ENCODE data around the gene LMBR1L.
"Not testable (repeated sequence)": the region's sequence is repeated elsewhere in the genome, so short reads cannot be mapped to it uniquely, and the experiment has no call there.

The LMBR1L gene

GRCh38 chr12:49079793-49080192 lies 30.9 kb downstream of the LMBR1L start:
- no peak for DNase-seq

GRCh38 chr12:49070971-49071370 lies 39.7 kb downstream of the LMBR1L start:
- no peak for DNase-seq

- peak; percentile 99 for DNase-seq
Observed at GRCh38 chr12:49069507-49070346, 40.9 kb downstream of the LMBR1L start, which contains the start of gene RHEBL1. Gene RHEBL1 (minus strand): TSS chr12:49069979. CDS start chr12:49069785, 194 bp downstream.

- no peak for DNase-seq
Observed at GRCh38 chr12:49068879-49069506, 41.7 kb downstream of the LMBR1L start.

- DNase-seq, result no peak
Observed at GRCh38 chr12:49066120-49066519, 44.5 kb downstream of the LMBR1L start.

DNA sequence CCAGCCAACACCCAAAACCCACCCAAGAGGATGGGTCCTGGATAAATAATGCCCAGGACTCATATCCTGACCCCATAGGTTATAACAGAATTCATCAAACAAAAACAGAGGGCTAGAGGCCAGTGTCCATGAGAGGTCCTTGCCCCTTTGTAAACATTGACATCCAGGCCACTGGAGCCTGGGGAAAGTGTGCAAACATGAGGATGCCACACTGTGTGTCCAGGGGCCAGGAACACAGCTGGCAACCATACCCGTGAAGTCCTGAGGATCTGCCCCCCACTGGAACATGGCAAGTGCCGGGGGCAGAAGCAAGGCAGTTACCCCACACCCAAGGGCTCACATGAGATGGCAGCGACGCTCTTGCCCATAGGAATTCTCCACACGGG lies 45.9 kb downstream of the LMBR1L start:
- no peak for DNase-seq

DNA sequence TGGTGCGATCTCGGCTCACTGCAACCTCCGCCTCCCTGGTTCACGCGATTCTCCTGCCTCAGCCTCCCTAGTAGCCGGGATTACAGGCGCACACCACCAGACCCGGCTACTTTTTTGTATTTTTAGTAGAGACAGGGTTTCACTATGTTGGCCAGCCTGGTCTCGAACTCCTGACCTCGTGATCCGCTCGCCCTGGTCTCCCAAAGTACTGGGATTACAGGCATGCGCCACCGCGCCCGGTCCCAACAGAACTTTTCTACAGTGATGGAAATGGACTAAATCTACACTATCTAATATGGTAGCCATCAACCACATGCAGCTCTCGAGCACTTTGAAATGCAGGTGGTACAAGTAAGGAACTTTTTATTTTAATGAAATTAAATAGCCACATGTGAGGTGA lies 48.7 kb downstream of the LMBR1L start:
- DNase-seq, result not testable (repeated sequence)

DNA sequence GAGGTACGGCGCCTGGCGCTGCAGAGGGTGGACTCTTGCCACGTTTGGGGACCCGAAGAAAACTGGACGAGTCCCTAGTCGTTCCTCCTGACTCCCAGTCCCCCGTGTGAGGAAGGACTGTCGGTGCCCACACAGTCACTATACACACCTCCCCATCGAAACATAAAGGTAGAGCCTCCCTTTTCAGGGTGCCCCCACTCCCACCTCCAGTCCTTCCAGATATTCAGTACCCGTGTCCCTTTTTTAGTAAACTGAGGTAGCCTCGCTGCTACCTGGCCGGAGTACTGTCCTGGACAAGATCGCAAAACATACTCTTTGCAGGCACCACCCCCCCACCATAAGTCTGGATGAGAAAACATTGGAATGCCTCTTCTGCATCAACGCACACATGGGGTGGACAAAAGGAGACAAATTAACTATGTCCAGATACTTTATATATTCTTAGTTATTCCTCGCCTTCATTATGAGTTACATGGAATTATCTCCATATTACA lies 49.4 kb downstream of the LMBR1L start:
- DNase-seq, result no peak

DNA sequence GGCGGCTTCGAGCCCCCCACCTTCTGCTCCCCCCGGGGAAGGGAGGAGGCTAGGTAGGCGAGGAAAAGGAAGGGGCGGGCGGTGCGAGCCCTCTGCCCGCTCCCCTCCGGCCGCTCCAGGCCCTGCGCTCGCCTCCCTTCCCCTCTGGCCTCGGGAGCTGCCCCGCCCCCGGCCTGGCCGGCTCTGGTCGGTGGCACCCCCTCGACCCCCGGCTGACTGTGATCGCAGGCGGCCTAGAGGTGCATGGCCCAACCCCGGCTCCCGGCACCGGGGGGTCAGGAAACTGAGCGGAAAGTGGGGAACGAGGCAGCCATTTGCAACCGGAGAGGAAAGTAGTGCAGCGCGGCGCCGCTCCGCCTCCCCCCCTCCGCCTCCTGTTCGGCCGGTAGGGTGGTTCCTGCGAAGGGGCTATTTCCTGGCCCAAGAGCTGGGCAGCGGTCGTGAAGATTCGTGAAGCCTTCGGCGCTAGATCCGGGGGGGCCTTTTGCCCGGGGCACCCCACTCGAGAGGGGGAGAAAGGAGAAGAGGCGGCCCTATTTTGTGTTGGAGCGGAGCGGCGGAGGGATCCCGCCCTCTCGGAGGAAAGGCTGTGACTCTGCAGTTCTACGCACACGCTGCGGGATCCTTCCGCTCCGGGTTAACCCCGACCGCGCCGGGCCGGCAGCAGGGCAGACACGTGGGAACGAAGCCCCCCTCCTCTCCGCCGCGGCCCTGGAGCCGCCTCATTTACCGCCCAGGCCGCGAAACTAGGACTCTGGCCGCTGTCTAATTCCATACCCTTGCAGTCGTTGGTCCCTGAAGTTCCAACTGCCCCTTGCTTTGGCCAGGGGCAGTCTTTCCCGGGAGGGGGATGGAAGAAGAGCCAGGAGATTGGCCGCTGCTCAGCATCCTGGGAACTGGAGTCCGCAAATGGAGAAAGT lies 50.1 kb downstream of the LMBR1L start, which contains the start of gene KMT2D:
KMT2D (minus strand) TSS at position 558 of the 920 bp plus-strand sequence. CDS start 5,470 bp downstream, outside the sequence.
- DNase-seq, result peak; percentile 93

GRCh38 chr12:49059299-49060171 lies 51.1 kb downstream of the LMBR1L start:
- no peak for DNase-seq

- no peak for DNase-seq
Observed at GRCh38 chr12:49059045-49059298, 51.7 kb downstream of the LMBR1L start.

- DNase-seq, result no peak
Observed at GRCh38 chr12:49058366-49059044, 52.1 kb downstream of the LMBR1L start.

DNA sequence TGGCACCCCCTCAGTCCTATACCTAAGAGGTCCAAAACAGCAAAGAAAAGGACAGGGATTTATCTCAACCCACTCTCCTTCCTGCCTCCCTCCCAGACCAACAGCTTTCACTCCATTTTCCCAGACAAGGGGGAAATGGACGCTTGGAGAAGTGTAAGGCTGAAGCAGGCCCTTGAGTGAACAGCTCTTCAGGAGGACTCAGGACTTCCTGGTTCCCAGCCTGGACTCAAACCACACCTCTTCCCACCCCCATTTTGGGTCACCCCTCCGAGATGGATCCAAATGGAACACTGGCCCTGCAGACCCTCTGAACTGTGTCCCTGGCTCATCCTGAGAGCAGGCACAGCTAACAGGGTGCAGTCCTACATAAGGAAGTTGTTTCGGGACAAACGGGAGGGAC lies 52.8 kb downstream of the LMBR1L start:
- DNase-seq, result no peak

DNA sequence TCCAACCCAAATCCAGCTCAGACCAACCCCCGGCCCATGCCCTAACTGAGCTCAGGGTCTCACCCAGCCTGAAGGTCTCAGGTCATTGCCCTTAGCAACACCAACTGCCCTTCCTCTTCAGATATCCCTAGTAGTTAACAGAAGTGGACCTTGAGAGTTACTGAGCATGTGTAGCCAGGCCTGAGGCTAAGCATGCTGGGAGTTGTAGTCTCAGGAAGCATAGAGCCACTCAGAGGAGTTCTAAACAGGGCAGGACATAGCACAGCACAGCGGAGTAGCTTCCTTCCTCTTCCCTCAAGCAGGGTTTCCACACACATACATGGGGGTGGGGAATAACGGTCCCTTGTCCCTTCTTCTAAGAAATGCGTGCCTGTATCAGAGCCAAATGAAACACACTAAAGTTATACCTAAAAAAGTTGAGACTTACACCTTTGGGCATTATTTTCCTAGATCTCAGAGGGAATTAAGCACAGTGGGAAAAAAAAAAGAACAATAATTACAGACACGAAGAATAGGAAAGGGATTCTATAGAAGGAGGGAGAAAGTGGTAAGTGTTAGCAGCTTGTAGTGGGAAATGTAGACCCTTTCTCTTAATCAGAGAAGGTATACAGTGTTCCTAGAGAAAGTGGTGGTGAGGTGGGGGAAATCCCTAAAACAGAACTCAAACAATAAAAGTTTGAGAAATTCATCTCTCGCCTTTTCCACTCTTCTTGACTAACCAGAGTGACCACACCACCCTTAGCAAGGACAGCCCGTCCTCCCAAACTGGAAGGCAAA lies 54.5 kb downstream of the LMBR1L start:
- DNase-seq, result peak; percentile 41

GRCh38 chr12:49055092-49055491 lies 55.6 kb downstream of the LMBR1L start:
- DNase-seq, result no peak

DNA sequence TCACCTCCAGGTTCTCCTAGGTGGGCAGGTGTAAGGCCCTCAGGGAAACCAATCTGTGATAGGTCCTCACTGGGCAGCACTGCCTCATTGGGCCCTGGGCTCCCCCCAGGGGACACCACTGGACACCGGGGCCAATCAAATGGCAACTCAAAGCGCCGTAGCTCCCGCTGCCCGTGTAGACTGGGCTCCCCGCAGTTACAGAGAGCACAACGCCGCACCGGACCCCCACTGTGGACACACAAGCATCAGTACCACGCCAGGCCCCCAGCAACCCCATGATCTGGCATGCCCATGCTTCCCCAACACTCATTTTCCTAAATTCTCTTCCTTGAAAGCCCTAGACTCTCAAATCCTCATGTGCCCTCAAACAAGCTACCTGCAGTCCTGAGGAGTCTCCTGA lies 56.1 kb downstream of the LMBR1L start:
- no peak for DNase-seq

GRCh38 chr12:49054096-49054495 lies 56.6 kb downstream of the LMBR1L start:
- DNase-seq, result no peak

- no peak for DNase-seq
Observed at GRCh38 chr12:49052451-49053208, 58.0 kb downstream of the LMBR1L start.

GRCh38 chr12:49051777-49052438 lies 58.7 kb downstream of the LMBR1L start:
- no peak for DNase-seq

Data from activated naive CD4-positive, alpha-beta T cell treated with anti-CD3 and anti-CD28 coated beads, Interleukin-2, amount 50 U/mL, for 16 hours (primary cell).